Measurements from ENCODE around the gene ATAT1.
A peak's percentile ranks its signal among the peaks of the same experiment; 100 is the strongest.

- TF ChIP-seq CTCF (IDR thresholded peaks at IDR 0.05): peak; percentile 97 to 98 (median 98)
- TF ChIP-seq POLR2A (IDR thresholded peaks at IDR 0.05): no peak
Measured at GRCh38 chr6:30678964-30679726, 52.5 kb downstream of the ATAT1 start.
